Activated CD4-positive, alpha-beta T cell treated with anti-CD3 and anti-CD28 coated beads for 1 hour (primary cell): ENCODE data around the gene TNC.

Source experiments
- DNase-seq: peaks from one replicate; pipeline ENCODE4 v3.0.0-alpha.2; 2020

TNC gene

GRCh38 chr9:115005322-115005721 is 112.6 kb downstream of the TNC start:
- DNase-seq, result no peak

GRCh38 chr9:115004545-115004944 is 113.4 kb downstream of the TNC start:
- DNase-seq, result no peak

- no peak for DNase-seq
These were observed 115.4 kb downstream of the TNC start for GRCh38 chr9:115002371-115003120.

- DNase-seq, result no peak
These were observed 117.7 kb downstream of the TNC start for GRCh38 chr9:115000217-115000639.

- no peak for DNase-seq
These were observed 119.6 kb downstream of the TNC start for GRCh38 chr9:114998326-114998725.

GRCh38 chr9:114995681-114996221 is 122.2 kb downstream of the TNC start:
- no peak for DNase-seq

- DNase-seq, result no peak
These were observed 123.2 kb downstream of the TNC start for GRCh38 chr9:114994768-114995167.

- DNase-seq, result no peak
These were observed 126.1 kb downstream of the TNC start for GRCh38 chr9:114991861-114992260.

GRCh38 chr9:114990901-114991300 is 127.1 kb downstream of the TNC start:
- no peak for DNase-seq

- DNase-seq, result no peak
These were observed 128.2 kb downstream of the TNC start for GRCh38 chr9:114989600-114990410.

GRCh38 chr9:114988962-114989599 is 128.9 kb downstream of the TNC start:
- no peak for DNase-seq

- DNase-seq, result no peak
These were observed 130.8 kb downstream of the TNC start for GRCh38 chr9:114987116-114987515.

GRCh38 chr9:114985959-114986501 is 131.9 kb downstream of the TNC start:
- no peak for DNase-seq

GRCh38 chr9:114981063-114981462 is 136.9 kb downstream of the TNC start:
- no peak for DNase-seq

- no peak for DNase-seq
These were observed 144.7 kb downstream of the TNC start for GRCh38 chr9:114973216-114973615.

GRCh38 chr9:114972510-114973136 is 145.3 kb downstream of the TNC start:
- no peak for DNase-seq
